ENCODE results near the gene DDX55.

Gene DDX55

GRCh38 chr12:123643911-123644310 lies 42.0 kb downstream of the DDX55 start:
- Histone ChIP-seq H4K20me1 (ENCODE audit: insufficient read depth, low read length) (no peaks in the 10 kb centered on the region), H3K79me2 (ENCODE audit: insufficient read depth, low read length) (0 out of 2 replicates have a peak, but pooled peaks cover 4% of the 10 kb centered on the region), H3K4me3 (ENCODE audit: low read depth, low read length, poor library complexity, severe bottlenecking) (no peak overlapping the region), H3K9ac (ENCODE audit: low read length) (no peak overlapping the region), H3K9me3 (ENCODE audit: low read length) (no peaks in the 10 kb centered on the region), H2AFZ (ENCODE audit: low read length) (no peak overlapping the region), H3K9me2 (ENCODE audit: low read depth, low read length) (no peaks in the 10 kb centered on the region), H3K27ac (ENCODE audit: low read depth, low read length, poor library complexity, severe bottlenecking) (no peak overlapping the region), H3F3A (ENCODE audit: insufficient read depth, low read length) (no peaks in the 10 kb centered on the region), H3K4me2 (ENCODE audit: low read length) (no peak overlapping the region), H3K27me3 (ENCODE audit: insufficient read depth, low read length) (no peaks in the 10 kb centered on the region), H3K4me1 (ENCODE audit: insufficient read depth, low read length, severe bottlenecking) (no peaks in the 10 kb centered on the region), H3K36me3 (ENCODE audit: insufficient read depth, low read length) (peaks cover 54% of the 10 kb centered on the region)
- TF ChIP-seq EZH2 (IDR thresholded peaks at IDR 0.05; ENCODE audit: borderline replicate concordance, low read length) = no peak
- TF ChIP-seq CTCF (IDR thresholded peaks at IDR 0.05; ENCODE audit: low read length) = no peak

GRCh38 chr12:123645380-123645779 lies 43.5 kb downstream of the DDX55 start:
- no peak overlapping the region for H3K4me3 ChIP-seq (ENCODE audit: low read depth, low read length, poor library complexity, severe bottlenecking)
- H3K4me1 ChIP-seq (ENCODE audit: insufficient read depth, low read length, severe bottlenecking) = no peaks in the 10 kb centered on the region
- no peaks in the 10 kb centered on the region for H3F3A ChIP-seq (ENCODE audit: insufficient read depth, low read length)
- 0 out of 2 replicates have a peak, but pooled peaks cover 4% of the 10 kb centered on the region for H3K79me2 ChIP-seq (ENCODE audit: insufficient read depth, low read length)
- H3K4me2 ChIP-seq (ENCODE audit: low read length) = no peak overlapping the region
- H3K27ac ChIP-seq (ENCODE audit: low read depth, low read length, poor library complexity, severe bottlenecking) = no peak overlapping the region
- H3K9me2 ChIP-seq (ENCODE audit: low read depth, low read length) = no peaks in the 10 kb centered on the region
- no peaks in the 10 kb centered on the region for H4K20me1 ChIP-seq (ENCODE audit: insufficient read depth, low read length)
- H3K9me3 ChIP-seq (ENCODE audit: low read length) = no peaks in the 10 kb centered on the region
- TF ChIP-seq CTCF (IDR thresholded peaks at IDR 0.05; ENCODE audit: low read length) (no peak), EZH2 (IDR thresholded peaks at IDR 0.05; ENCODE audit: borderline replicate concordance, low read length) (no peak)
- H3K9ac ChIP-seq (ENCODE audit: low read length) = no peak overlapping the region
- no peak overlapping the region for H2AFZ ChIP-seq (ENCODE audit: low read length)
- no peaks in the 10 kb centered on the region for H3K27me3 ChIP-seq (ENCODE audit: insufficient read depth, low read length)
- H3K36me3 ChIP-seq (ENCODE audit: insufficient read depth, low read length) = peaks cover 65% of the 10 kb centered on the region; the same call in 1 of the 2 replicates

GRCh38 chr12:123645878-123646277 lies 44.0 kb downstream of the DDX55 start:
- Histone ChIP-seq H3K9ac (ENCODE audit: low read length) (no peak overlapping the region), H3F3A (ENCODE audit: insufficient read depth, low read length) (no peaks in the 10 kb centered on the region), H3K79me2 (ENCODE audit: insufficient read depth, low read length) (0 out of 2 replicates have a peak, but pooled peaks cover 4% of the 10 kb centered on the region), H4K20me1 (ENCODE audit: insufficient read depth, low read length) (no peaks in the 10 kb centered on the region), H3K4me2 (ENCODE audit: low read length) (no peak overlapping the region), H3K4me3 (ENCODE audit: low read depth, low read length, poor library complexity, severe bottlenecking) (no peak overlapping the region), H3K9me2 (ENCODE audit: low read depth, low read length) (no peaks in the 10 kb centered on the region), H3K4me1 (ENCODE audit: insufficient read depth, low read length, severe bottlenecking) (no peaks in the 10 kb centered on the region), H3K27me3 (ENCODE audit: insufficient read depth, low read length) (no peaks in the 10 kb centered on the region), H3K27ac (ENCODE audit: low read depth, low read length, poor library complexity, severe bottlenecking) (no peak overlapping the region), H3K36me3 (ENCODE audit: insufficient read depth, low read length) (peaks cover 70% of the 10 kb centered on the region; the same call in 1 of the 2 replicates), H3K9me3 (ENCODE audit: low read length) (no peaks in the 10 kb centered on the region), H2AFZ (ENCODE audit: low read length) (no peak overlapping the region)
- TF ChIP-seq CTCF (IDR thresholded peaks at IDR 0.05; ENCODE audit: low read length) (no peak), EZH2 (IDR thresholded peaks at IDR 0.05; ENCODE audit: borderline replicate concordance, low read length) (no peak)

Data from OCI-LY1 (cell line).